Activated CD4-positive, alpha-beta T cell treated with anti-CD3 and anti-CD28 coated beads, Interleukin-2, amount 50 U/mL, for 1 hour (primary cell): ENCODE measurements around the gene MEAF6.
"Not testable (repeated sequence)": the region's sequence is repeated elsewhere in the genome, so short reads cannot be mapped to it uniquely, and the experiment has no call there.

ENCODE experiments used
- DNase-seq: peaks from one replicate; pipeline ENCODE4 v3.0.0-alpha.2; 2020

Gene MEAF6

GRCh38 chr1:37514350-37515184 is at the start of gene MEAF6:
TSS of gene MEAF6 (minus strand) at chr1:37514766. CDS start at chr1:37514746, 20 bp downstream.
- DNase-seq = peak; percentile 82

DNA sequence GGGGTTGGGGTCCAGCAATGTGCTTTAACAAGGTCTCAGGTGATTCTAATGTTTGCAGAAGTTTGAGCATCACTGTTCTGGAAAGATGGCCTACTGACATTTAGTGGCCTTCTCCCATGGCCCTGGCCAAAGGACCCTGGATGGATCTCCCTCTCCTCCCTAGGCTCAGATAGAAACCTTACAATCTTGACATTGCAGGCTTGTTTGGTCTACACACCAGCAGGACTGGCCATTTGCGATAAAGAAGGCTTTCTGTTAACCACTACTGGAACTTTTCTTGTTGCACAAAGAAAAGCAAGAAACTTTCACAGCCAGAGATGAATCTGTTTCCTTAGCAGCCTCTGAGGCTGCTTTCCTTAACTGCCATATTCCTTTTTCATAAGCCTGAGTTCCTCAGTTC is 48.4 kb upstream of the MEAF6 start:
- DNase-seq = no peak

- peak; percentile 8 for DNase-seq
These were observed 46.9 kb upstream of the MEAF6 start for GRCh38 chr1:37561133-37562132.

DNA sequence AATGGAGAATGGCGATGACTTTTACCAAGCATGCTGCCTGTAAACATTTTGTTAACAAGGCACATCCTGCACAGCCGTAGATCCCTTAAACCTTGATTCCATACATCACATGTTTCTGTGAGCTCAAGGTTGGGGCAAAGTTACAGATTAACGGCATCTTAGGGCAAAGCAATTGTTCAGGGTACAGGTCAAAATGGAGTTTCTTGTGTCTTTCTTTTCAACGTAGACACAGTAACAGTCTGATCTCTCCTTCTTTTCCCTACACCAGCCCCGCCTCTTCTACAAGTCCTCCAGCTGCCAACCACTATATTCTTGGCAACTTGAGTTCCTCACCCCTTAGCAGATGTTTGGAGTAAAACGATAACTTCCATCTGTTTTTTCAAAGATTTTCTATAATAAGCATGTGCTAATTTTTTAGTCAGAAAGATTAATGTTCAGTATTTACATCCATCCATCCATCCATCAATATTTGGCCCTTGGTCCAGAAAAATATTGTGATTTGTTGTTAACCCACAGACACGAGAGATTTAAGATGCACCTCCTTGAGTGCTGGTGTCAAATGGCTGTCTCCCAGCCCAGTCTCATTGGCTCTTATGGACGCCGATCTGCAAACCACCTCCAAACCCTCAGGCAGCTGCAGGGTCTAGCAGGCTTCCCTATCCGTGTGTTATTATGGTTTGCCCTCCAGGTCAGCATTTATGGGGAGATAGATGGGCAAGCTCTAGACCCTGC is 46.0 kb upstream of the MEAF6 start:
- DNase-seq = no peak

DNA sequence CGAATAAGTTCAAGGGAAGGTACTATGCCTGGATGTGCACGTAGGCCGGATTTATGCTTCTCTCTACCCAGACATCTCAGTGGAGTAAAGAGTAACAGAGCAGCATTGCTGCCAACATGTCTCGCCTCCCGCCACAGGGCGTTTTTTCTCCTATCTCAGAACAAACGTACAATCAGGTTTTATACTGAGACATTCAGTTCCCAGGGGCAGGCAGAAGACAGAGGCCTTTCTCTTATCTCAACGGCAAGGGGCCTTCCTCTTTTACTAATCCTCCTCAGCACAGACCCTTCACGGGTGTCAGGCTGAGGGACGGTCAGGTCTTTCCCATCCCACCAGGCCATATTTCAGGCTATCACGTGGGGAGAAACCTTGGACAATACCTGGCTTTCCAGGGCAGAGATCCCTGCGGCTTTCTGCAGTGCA is 45.4 kb upstream of the MEAF6 start:
- DNase-seq = not testable (repeated sequence)

DNA sequence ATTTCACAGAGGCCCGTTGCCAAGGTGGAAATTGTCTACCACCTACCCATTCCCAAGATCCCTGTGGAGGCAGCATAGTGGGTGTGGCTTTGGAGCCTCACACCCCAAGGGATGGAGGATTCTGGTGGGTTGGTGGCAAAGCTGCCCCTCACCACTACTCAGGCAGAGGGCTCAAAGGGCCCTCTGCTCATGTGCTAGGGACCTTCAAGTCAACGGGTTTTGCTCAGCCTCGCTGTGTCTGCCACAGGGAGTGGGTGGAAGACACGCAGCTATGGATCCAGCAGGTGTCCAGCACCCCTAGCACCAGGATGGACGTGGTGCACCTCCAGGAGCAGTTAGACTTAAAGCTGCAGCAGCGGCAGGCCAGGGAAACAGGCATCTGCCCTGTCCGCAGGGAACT is 44.5 kb upstream of the MEAF6 start:
- no peak for DNase-seq

DNA sequence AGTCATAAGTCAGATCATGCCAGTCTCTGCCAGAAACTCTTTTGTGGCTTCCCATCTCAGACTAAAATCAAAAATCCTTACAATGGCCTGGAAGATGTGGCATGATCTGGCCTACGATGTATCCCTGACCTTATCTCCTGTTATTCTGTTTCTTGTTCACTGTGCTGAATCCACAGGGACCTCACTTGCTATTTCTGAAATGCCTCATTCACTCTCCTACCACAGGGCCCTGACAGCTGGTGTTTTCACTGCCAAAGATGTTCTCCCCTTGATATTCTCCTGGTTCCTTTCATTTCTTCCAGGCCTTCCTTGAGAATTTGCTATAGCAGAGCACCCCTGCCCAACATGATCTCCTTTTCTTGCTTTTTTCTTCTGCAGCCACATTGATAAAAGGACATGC is 43.8 kb upstream of the MEAF6 start:
- DNase-seq = no peak

DNA sequence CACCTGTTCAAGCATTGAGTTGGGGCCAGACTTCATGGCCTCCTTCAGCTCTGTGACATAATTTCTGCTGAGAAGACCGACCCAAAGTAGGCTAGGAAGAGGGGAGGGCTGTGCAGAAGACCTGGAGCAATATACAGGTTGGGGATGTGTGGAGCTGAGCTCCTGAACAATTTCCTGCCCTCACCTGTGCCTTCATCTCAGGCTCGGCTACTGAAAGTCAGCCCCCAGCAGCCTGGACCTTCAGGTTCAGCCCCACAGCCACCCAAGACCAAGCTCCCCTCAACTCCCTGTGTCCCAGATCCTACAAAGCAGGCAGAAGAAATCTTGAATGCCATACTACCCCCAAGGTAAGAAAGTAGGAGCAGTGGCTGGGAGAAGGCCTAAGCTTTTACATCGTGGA is 42.8 kb upstream of the MEAF6 start:
- no peak for DNase-seq

DNA sequence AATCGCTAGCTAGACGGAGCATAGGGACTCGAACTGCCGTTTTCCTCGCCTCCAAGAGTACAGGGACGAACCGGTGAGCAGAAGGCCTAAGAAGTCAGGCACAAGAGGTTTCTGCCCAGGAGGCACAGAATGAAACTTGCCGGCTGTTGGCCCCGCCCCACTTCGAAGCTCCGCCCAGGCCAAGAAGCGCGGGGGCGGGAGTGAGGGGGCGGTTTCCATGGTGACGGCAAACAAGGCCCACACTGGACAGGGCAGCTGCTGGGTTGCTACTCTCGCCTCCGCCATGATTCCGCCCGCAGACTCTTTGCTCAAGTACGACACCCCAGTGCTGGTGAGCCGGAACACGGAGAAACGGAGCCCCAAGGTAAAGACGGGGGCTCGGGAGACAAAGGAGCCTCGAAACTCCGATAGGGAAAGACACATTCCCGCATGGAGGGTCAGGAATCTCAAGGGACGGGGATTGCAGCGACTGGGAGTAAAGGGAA is 42.2 kb upstream of the MEAF6 start, which contains the start of gene DNALI1:
Gene DNALI1, plus strand, starts transcription at position 229 of the 485 bp plus-strand sequence. Its CDS starts 55 bp downstream, at position 284.
- DNase-seq = peak; percentile 11

DNA sequence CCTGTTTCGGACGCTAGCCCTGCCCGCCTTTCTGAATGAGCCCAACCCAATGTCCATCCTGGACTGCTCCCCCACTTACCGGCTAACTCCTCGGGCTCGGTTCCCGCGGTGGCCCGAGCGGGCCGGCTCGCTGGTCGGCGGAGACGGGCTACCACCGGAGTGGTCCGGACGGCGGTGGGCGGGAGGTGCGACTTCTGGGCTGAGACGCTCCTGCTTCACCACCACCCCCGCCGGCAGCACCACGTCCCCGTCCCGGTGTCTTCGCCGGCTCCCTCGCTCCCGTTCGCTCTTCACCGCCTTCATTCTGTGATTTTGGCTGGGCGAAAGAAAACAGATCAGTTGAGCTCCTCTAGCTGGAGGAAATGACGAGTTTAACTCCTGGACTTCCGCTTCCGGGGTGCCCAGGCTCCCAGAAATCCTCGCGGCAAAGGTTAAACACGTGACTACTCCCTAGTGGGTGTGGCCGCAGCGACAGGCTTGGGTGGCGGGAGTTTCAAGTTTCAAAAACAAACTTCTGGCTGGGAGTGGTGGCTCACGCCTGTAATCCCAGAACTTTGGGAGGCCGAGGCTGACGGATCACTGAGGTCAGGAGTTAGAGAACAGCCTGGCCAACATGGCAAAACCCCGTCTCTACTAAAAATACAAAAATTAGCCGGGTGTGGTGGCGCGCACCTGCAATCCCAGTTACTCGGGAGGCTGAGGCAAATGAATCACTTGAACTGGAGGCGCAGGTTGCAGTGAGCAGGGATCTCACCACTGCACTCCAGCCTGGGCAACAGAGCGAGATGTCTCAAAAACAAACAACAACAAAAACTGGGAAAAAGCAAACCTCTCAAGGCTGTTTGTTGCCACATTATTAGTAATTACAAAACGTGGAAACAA is 39.6 kb upstream of the MEAF6 start, which contains the start of gene SNIP1:
Gene SNIP1, minus strand, starts transcription at position 367 of the 882 bp plus-strand sequence. Its CDS starts 64 bp downstream, at position 303.
- DNase-seq = peak; percentile 86

- no peak for DNase-seq
These were observed 39.0 kb upstream of the MEAF6 start for GRCh38 chr1:37553598-37553926.

GRCh38 chr1:37549341-37549740 is 34.8 kb upstream of the MEAF6 start:
- DNase-seq = no peak

- no peak for DNase-seq
These were observed 30.5 kb upstream of the MEAF6 start for GRCh38 chr1:37545019-37545418.

- no peak for DNase-seq
These were observed 30.0 kb upstream of the MEAF6 start for GRCh38 chr1:37544530-37544929.

DNA sequence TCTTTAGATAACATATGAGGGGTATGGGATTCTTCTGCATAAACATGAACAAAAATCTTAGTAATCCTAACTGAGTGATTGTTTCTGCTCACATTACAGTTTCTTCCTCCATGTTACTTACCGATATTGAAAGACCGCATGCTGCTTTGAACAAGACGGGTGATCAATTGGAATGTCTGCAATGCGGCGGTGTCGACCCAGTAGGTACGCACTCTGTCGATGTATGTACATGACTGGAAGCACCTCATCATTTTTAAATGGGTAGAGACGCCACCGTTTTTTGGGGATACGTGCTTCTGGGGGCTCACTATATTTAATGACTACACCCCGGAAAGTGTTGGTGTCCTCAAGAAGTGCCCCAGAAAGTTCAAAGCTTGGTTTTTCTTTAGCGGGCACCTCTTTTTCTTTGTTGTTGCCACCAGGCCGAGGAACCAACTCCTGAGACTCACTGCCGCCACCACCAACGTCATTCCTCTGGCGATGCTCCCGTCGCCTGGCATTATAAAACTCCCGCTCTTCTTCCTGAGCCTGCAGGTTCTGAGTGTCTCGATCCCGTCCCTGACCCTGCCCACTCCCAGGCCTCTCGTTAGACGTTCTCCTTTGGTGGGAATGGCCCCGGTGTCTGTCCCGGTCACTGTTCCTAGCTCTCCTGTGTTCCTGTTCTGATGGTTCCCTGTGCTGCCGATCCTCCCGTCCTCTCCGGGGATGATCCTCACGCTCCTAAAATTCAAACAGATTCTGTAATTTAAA is 25.6 kb upstream of the MEAF6 start:
- no peak for DNase-seq

DNA sequence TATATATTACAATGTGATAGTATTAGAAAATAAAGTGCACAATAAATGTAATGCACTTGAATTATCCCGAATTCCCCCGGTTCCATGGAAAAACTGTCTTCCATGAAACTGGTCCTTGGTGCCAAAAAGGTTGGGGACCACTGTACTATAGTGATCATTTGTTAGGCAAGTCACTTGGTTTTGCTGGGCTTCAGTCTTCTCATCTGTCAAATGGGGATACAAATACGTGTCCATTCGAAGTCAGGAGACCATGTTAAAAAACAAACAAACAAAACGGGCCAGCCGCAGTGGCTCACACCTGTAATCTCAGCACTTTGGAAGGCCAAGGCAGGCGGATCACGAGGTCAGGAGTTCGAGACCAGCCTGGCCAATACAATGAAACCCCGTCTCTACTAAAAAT is 24.6 kb upstream of the MEAF6 start:
- not testable (repeated sequence) for DNase-seq

DNA sequence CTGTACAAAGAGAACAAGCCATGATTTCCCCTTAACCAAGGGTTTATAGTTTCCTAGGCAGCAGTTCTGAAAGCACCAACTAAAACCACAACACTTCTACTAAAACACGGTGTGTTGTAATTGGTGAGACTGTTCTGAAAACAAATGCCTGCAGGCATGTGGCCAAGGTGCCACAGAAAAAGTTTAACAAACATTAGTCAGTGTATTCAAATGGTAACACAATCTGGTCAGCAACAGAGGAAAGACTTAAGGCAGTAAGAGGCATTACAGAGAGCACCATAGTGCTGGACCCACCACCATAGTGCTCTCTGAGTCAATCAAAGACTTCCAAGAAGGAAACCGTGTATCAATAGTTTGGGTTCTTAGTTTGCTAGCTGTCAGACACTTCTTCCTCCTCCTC is 22.8 kb upstream of the MEAF6 start:
- no peak for DNase-seq

DNA sequence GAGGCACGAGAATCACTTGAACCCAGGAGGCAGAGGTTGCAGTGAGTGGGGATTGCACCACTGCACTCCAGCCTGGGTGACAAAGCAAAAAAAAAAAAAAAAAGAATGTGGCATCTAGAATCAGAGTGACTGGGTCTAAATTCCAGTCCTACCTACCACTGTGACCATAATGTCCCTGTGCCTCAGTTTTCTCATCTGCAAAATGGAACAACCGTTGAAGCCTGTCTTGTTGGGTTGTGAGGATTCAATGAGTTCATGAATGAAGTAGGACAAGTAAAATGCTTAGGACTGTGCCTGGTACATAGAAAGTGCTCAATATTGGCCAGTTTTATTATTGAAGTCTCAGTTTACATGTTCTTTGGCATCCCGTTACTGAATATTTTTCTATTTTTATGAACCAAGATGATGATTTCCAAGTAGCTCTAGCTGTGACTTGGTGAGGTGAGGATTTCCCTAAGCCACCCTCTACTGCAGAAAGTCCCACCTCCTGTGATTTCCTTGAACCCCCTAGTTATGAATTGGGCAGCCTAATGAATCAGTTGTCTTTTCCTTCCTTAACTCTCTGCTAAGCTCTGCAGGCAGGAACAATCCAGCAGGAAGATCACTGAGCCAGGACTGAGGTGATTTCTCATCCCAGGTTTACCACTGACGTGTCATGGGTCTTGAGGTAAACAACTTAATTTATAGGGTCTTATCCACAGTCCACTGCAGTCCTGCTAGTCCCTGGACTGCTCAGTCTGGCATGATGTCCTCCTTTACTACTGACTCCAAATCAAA is 18.9 kb upstream of the MEAF6 start:
- DNase-seq = no peak

- not testable (repeated sequence) for DNase-seq
These were observed 18.0 kb upstream of the MEAF6 start for GRCh38 chr1:37532418-37533156.
